ENCODE data around the gene RAPGEF1.
"Not testable (repeated sequence)": the region's sequence is repeated elsewhere in the genome, so short reads cannot be mapped to it uniquely, and the experiment has no call there.

The RAPGEF1 gene

GRCh38 chr9:131739959-131740648 is at the start of gene RAPGEF1:
Gene RAPGEF1 (minus strand): TSS chr9:131740076. CDS start chr9:131739830, 246 bp downstream.
- peak; percentile 89 for DNase-seq (ENCODE audit: low spot score)

GRCh38 chr9:131788851-131789250 is 49.0 kb upstream of the RAPGEF1 start:
- DNase-seq (ENCODE audit: low spot score), result no peak

- no peak for DNase-seq (ENCODE audit: low spot score)
Observed at GRCh38 chr9:131787838-131788237, 48.0 kb upstream of the RAPGEF1 start.

- DNase-seq (ENCODE audit: low spot score), result no peak
Observed at GRCh38 chr9:131784748-131785501, 45.0 kb upstream of the RAPGEF1 start.

GRCh38 chr9:131781069-131781468 is 41.2 kb upstream of the RAPGEF1 start:
- no peak for DNase-seq (ENCODE audit: low spot score)

- peak; percentile 49 for DNase-seq (ENCODE audit: low spot score)
Observed at GRCh38 chr9:131776473-131776872, 36.6 kb upstream of the RAPGEF1 start.

GRCh38 chr9:131776036-131776435 is 36.2 kb upstream of the RAPGEF1 start:
- no peak for DNase-seq (ENCODE audit: low spot score)

- no peak for DNase-seq (ENCODE audit: low spot score)
Observed at GRCh38 chr9:131774636-131775035, 34.8 kb upstream of the RAPGEF1 start.

GRCh38 chr9:131773911-131774379 is 34.1 kb upstream of the RAPGEF1 start:
- DNase-seq (ENCODE audit: low spot score), result peak; percentile 73

GRCh38 chr9:131772940-131773339 is 33.1 kb upstream of the RAPGEF1 start:
- DNase-seq (ENCODE audit: low spot score), result no peak

- DNase-seq (ENCODE audit: low spot score), result no peak
Observed at GRCh38 chr9:131771646-131772045, 31.8 kb upstream of the RAPGEF1 start.

GRCh38 chr9:131769361-131769760 is 29.5 kb upstream of the RAPGEF1 start:
- no peak for DNase-seq (ENCODE audit: low spot score)

GRCh38 chr9:131764568-131764967 is 24.7 kb upstream of the RAPGEF1 start:
- no peak for DNase-seq (ENCODE audit: low spot score)

GRCh38 chr9:131762356-131762932 is 22.6 kb upstream of the RAPGEF1 start:
- DNase-seq (ENCODE audit: low spot score), result peak; percentile 81

GRCh38 chr9:131759017-131759647 is 19.3 kb upstream of the RAPGEF1 start:
- DNase-seq (ENCODE audit: low spot score), result no peak

GRCh38 chr9:131757549-131757948 is 17.7 kb upstream of the RAPGEF1 start:
- DNase-seq (ENCODE audit: low spot score), result no peak

GRCh38 chr9:131755541-131756198 is 15.8 kb upstream of the RAPGEF1 start:
- peak; percentile 73 for DNase-seq (ENCODE audit: low spot score)

GRCh38 chr9:131754846-131755245 is 15.0 kb upstream of the RAPGEF1 start:
- DNase-seq (ENCODE audit: low spot score), result no peak

- not testable (repeated sequence) for DNase-seq (ENCODE audit: low spot score)
Observed at GRCh38 chr9:131753751-131754150, 13.9 kb upstream of the RAPGEF1 start.

GRCh38 chr9:131752231-131752884 is 12.5 kb upstream of the RAPGEF1 start:
- no peak for DNase-seq (ENCODE audit: low spot score)

- no peak for DNase-seq (ENCODE audit: low spot score)
Observed at GRCh38 chr9:131748411-131748955, 8.6 kb upstream of the RAPGEF1 start.

All from HuH-7.5 (cell line).